Loucy (cell line): ENCODE data around the gene SDK2.

Experiments
- H2AFZ ChIP-seq: fragments of 200-600 bp; sonication (generic); 2 replicates; pipeline ENCODE4 v1.6.0; 2016; ENCODE audit warnings: antibody characterized with exemption, mild to moderate bottlenecking, low read length, moderate library complexity
- H3F3A ChIP-seq: fragments of 200-600 bp; 2 replicates; pipeline ENCODE4 v1.6.0; 2016; ENCODE audit warnings: antibody characterized with exemption, low read depth, mild to moderate bottlenecking
- H3K27me3 ChIP-seq: fragments of 200-600 bp; sonication (generic); 2 replicates; pipeline ENCODE4 v1.6.1; 2014; ENCODE audit warnings: low read length, mild to moderate bottlenecking; ENCODE audit not compliant: insufficient read depth, poor library complexity, severe bottlenecking
- H3K36me3 ChIP-seq: fragments of 200-600 bp; sonication (generic); 2 replicates; pipeline ENCODE4 v1.6.1; 2016; ENCODE audit warnings: low read length; ENCODE audit not compliant: insufficient read depth
- H3K4me1 ChIP-seq: fragments of 200-600 bp; sonication (generic); 2 replicates; pipeline ENCODE4 v1.5.1; 2014; ENCODE audit warnings: low read length, mild to moderate bottlenecking; ENCODE audit not compliant: insufficient read depth, poor library complexity, severe bottlenecking
- H3K4me2 ChIP-seq: fragments of 200-600 bp; sonication (generic); 2 replicates; pipeline ENCODE4 v1.6.0; 2014; ENCODE audit warnings: antibody characterized with exemption, low read length, low read depth, mild to moderate bottlenecking; ENCODE audit not compliant: poor library complexity, severe bottlenecking
- H3K4me3 ChIP-seq: fragments of 200-600 bp; sonication (generic); 2 replicates; pipeline ENCODE4 v1.5.1; 2014; ENCODE audit warnings: low read length, mild to moderate bottlenecking, mixed read lengths; ENCODE audit not compliant: poor library complexity, severe bottlenecking
- H3K79me2 ChIP-seq: fragments of 200-600 bp; sonication (generic); 2 replicates; pipeline ENCODE4 v1.6.1; 2014; ENCODE audit warnings: low read length; ENCODE audit not compliant: insufficient read depth
- H3K9ac ChIP-seq: fragments of 200-600 bp; sonication (generic); 2 replicates; pipeline ENCODE4 v1.6.0; 2014; ENCODE audit warnings: mild to moderate bottlenecking, low read depth, low read length, moderate library complexity; ENCODE audit not compliant: poor library complexity, severe bottlenecking
- H3K9me2 ChIP-seq: fragments of 200-600 bp; sonication (generic); replicated peaks from 2 replicates; pipeline ENCODE4 v1.6.1; 2016; ENCODE audit warnings: low read depth, low read length, mixed read lengths
- H3K9me3 ChIP-seq: fragments of 200-600 bp; sonication (generic); 2 replicates; pipeline ENCODE4 v1.6.1; 2014; ENCODE audit warnings: mild to moderate bottlenecking, antibody characterized with exemption, low read length, low read depth; ENCODE audit not compliant: insufficient read depth
- H4K20me1 ChIP-seq: fragments of 200-600 bp; sonication (generic); 2 replicates; pipeline ENCODE4 v1.6.0; 2014; ENCODE audit warnings: antibody characterized with exemption, low read length, mild to moderate bottlenecking; ENCODE audit not compliant: insufficient read depth, poor library complexity, severe bottlenecking
- EZH2phosphoT487 ChIP-seq: fragments of 200-600 bp; IDR thresholded peaks from 2 replicates; pipeline ENCODE4 v1.6.1; 2018; ENCODE audit warnings: antibody characterized with exemption, mild to moderate bottlenecking, moderate library complexity, borderline replicate concordance
- TF ChIP-seq, protein P1 (sequence below): fragments of 200-600 bp; sonication (generic); conservative IDR thresholded peaks from 2 replicates; pipeline ENCODE4 v1.5.1; 2014; ENCODE audit warnings: mild to moderate bottlenecking, antibody characterized with exemption, low read length

Gene SDK2

DNA sequence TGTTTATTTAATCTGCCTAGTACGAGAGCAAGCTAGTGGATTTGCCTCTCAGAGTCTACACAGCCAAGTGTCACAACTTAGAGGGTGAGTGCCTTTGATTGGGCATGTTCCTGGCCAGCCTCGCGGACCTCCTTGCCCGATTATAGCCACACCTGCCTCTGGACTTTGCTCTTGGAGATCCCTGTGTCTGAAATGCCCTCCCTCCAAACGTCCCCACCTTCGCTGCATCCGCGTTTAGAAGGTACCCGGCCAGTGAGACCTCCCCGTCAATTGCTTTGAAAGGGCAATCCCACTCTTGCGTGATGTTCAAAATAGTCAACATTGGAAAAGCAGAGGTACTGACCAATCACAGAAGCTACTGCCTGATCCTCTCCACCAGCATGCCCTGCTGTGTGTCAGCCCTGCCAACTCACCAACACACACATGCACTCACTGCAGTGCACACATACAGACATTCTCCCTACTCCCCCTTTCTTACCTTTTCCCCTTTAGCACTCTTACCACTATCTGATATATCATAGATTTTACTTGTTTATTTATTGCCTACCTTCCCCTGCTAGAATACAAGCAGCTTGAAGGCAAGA lies 6.5 kb upstream of the SDK2 start:
- Histone ChIP-seq H3K9ac (no peak overlapping the region), H3K4me2 (no peak overlapping the region), H3K9me3 (0 out of 2 replicates have a peak, but pooled peaks cover 8% of the 10 kb centered on the region), H3K4me3 (no peak overlapping the region), H3K36me3 (no peaks in the 10 kb centered on the region), H2AFZ (0 out of 2 replicates have a peak overlapping the region, but pooled peaks have one; percentile 13), H3F3A (no peaks in the 10 kb centered on the region; the same call in 1 of the 2 replicates), H3K79me2 (no peaks in the 10 kb centered on the region), H3K27me3 (no peaks in the 10 kb centered on the region), H3K4me1 (peaks cover 17% of the 10 kb centered on the region), H3K9me2 (no peaks in the 10 kb centered on the region), H4K20me1 (no peaks in the 10 kb centered on the region)
- TF ChIP-seq EZH2phosphoT487 = no peak
- TF ChIP-seq, protein P1, sequence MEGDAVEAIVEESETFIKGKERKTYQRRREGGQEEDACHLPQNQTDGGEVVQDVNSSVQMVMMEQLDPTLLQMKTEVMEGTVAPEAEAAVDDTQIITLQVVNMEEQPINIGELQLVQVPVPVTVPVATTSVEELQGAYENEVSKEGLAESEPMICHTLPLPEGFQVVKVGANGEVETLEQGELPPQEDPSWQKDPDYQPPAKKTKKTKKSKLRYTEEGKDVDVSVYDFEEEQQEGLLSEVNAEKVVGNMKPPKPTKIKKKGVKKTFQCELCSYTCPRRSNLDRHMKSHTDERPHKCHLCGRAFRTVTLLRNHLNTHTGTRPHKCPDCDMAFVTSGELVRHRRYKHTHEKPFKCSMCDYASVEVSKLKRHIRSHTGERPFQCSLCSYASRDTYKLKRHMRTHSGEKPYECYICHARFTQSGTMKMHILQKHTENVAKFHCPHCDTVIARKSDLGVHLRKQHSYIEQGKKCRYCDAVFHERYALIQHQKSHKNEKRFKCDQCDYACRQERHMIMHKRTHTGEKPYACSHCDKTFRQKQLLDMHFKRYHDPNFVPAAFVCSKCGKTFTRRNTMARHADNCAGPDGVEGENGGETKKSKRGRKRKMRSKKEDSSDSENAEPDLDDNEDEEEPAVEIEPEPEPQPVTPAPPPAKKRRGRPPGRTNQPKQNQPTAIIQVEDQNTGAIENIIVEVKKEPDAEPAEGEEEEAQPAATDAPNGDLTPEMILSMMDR = no peak

- H3K36me3 ChIP-seq = no peaks in the 10 kb centered on the region
- H3K9me2 ChIP-seq = no peaks in the 10 kb centered on the region
- no peak overlapping the region for H3K4me2 ChIP-seq
- H3F3A ChIP-seq = no peaks in the 10 kb centered on the region; the same call in 1 of the 2 replicates
- H3K4me1 ChIP-seq = peaks cover 17% of the 10 kb centered on the region
- no peak for TF ChIP-seq EZH2phosphoT487
- TF ChIP-seq, protein P1 = peak; percentile 91
- H2AFZ ChIP-seq = no peak overlapping the region
- H3K79me2 ChIP-seq = no peaks in the 10 kb centered on the region
- no peaks in the 10 kb centered on the region for H4K20me1 ChIP-seq
- no peak overlapping the region for H3K4me3 ChIP-seq
- H3K9ac ChIP-seq = no peak overlapping the region
- H3K9me3 ChIP-seq = 0 out of 2 replicates have a peak, but pooled peaks cover 8% of the 10 kb centered on the region
- H3K27me3 ChIP-seq = no peaks in the 10 kb centered on the region
These were observed 5.9 kb upstream of the SDK2 start for GRCh38 chr17:73650140-73650539.

DNA sequence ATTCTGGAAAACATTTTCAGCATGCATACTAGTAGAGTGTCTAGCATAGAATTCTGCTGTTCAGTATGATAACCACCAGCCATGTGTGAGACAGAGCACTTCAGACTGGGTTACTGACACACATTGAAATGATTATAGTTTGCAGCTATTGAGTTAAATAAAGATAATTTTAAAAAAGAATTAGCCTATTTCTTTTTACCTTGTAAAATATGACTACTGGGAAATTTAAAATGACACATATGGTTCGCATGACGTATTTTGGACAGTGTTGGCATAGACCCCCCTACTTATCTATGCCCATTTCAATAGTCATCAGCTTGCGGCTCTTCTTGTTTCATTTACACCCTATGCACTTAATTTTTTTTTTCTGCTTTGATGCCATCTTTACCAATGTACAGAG lies 4.7 kb upstream of the SDK2 start:
- H3F3A ChIP-seq = no peaks in the 10 kb centered on the region; the same call in 1 of the 2 replicates
- no peaks in the 10 kb centered on the region for H4K20me1 ChIP-seq
- no peak overlapping the region for H3K4me3 ChIP-seq
- H3K9ac ChIP-seq = no peak overlapping the region
- no peak overlapping the region for H3K4me2 ChIP-seq
- no peaks in the 10 kb centered on the region for H3K27me3 ChIP-seq
- no peak overlapping the region; the same call in 1 of the 2 replicates for H2AFZ ChIP-seq
- no peaks in the 10 kb centered on the region for H3K36me3 ChIP-seq
- TF ChIP-seq, protein P1 = no peak
- no peak for TF ChIP-seq EZH2phosphoT487
- H3K9me3 ChIP-seq = 0 out of 2 replicates have a peak, but pooled peaks cover 5% of the 10 kb centered on the region
- peaks cover 6% of the 10 kb centered on the region; the same call in 1 of the 2 replicates for H3K79me2 ChIP-seq
- H3K4me1 ChIP-seq = peaks cover 17% of the 10 kb centered on the region
- no peaks in the 10 kb centered on the region for H3K9me2 ChIP-seq
